HUES6 (cell line): ENCODE measurements around the gene GPD1L.

Experiments
- H3K27ac ChIP-seq: 2 replicates; pipeline ENCODE4 v1.7.0; 2013; ENCODE audit warnings: low read depth, mild to moderate bottlenecking, low read length, inconsistent platforms
- H3K27me3 ChIP-seq: 2 replicates; pipeline ENCODE4 v1.6.1; 2013; ENCODE audit warnings: low read length; ENCODE audit not compliant: control insufficient read depth, insufficient read depth
- H3K36me3 ChIP-seq: 2 replicates; pipeline ENCODE4 v1.6.1; 2013; ENCODE audit warnings: low read length; ENCODE audit not compliant: control insufficient read depth, insufficient read depth
- H3K4me1 ChIP-seq: 2 replicates; pipeline ENCODE4 v1.6.1; 2013; ENCODE audit warnings: low read length; ENCODE audit not compliant: control insufficient read depth, insufficient read depth
- H3K4me3 ChIP-seq: 2 replicates; pipeline ENCODE4 v1.5.1; 2013; ENCODE audit warnings: low read depth, low read length
- H3K9ac ChIP-seq: one replicate; pipeline ENCODE4 v1.6.1; 2013; ENCODE audit warnings: mild to moderate bottlenecking, low read length
- H3K9me3 ChIP-seq: 2 replicates; pipeline ENCODE4 v1.6.1; 2013; ENCODE audit warnings: low read depth, low read length; ENCODE audit not compliant: control insufficient read depth, insufficient read depth

The GPD1L gene

DNA sequence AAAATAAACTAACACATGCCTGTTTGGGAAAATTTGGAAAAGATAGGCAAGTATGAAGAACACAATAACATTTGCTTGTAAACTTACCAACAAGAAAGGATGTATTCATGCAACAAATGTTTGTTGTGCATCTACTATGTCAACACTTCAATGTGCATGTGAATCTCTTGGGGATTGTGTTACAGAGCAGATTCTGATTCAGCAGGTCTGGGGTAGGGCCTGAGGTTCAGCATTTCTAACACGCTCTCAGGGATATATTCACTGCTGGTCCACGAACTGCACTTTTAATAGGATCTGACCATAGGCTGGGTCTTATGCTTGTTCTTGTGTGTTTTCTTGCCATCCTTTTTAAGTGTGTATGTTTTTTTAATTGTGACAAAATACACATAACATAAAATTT is 11.8 kb downstream of the GPD1L start:
- Histone ChIP-seq H3K9ac (no peak overlapping the region), H3K27ac (no peak overlapping the region), H3K27me3 (no peaks in the 10 kb centered on the region), H3K4me1 (no peaks in the 10 kb centered on the region), H3K4me3 (no peak overlapping the region), H3K9me3 (0 out of 2 replicates have a peak, but pooled peaks cover 6% of the 10 kb centered on the region), H3K36me3 (no peaks in the 10 kb centered on the region)

DNA sequence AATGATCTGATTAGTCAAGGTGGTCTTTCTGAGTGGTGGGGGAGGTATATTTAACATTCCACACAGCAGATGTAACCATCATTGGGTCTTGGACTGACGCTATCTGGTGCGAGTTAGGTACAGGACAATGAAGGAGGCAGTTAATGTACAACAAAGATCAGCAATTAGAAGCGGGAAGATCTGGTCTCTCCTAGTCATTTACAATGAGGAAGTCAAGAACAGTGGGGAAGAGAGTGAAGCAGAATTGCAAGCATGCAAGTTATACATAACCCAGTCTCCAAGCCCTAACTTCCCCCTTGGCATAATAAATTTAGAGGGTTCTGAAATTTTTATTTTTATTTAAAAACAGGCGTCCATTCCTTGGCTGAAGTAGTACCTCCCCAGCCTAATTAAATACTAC is 14.1 kb downstream of the GPD1L start:
- Histone ChIP-seq H3K27ac (no peak overlapping the region), H3K4me1 (no peaks in the 10 kb centered on the region), H3K4me3 (no peak overlapping the region), H3K9me3 (no peaks in the 10 kb centered on the region), H3K27me3 (no peaks in the 10 kb centered on the region), H3K9ac (no peak overlapping the region), H3K36me3 (no peaks in the 10 kb centered on the region)

DNA sequence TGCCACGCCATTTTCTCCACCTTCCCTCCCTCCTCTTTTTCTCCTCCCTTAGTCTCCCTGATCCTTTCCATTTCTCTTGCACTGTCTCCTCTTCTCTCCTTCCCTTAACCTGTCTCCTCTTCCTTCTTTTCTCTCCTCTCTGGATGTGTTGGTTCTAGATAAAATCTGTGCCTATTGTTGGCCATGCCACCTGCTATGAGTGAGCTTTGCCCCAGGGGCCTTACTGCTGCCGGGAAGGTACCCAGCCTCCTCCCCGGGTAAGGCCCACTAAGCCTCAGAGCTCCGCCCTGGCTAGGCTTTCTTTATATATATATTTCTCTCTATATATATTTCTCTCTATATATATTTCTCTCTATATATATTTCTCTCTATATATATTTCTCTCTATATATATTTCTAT is 14.7 kb downstream of the GPD1L start:
- Histone ChIP-seq H3K9ac (no peak overlapping the region), H3K36me3 (no peaks in the 10 kb centered on the region), H3K9me3 (no peaks in the 10 kb centered on the region), H3K27ac (no peak overlapping the region), H3K27me3 (no peaks in the 10 kb centered on the region), H3K4me1 (no peaks in the 10 kb centered on the region), H3K4me3 (no peak overlapping the region)

DNA sequence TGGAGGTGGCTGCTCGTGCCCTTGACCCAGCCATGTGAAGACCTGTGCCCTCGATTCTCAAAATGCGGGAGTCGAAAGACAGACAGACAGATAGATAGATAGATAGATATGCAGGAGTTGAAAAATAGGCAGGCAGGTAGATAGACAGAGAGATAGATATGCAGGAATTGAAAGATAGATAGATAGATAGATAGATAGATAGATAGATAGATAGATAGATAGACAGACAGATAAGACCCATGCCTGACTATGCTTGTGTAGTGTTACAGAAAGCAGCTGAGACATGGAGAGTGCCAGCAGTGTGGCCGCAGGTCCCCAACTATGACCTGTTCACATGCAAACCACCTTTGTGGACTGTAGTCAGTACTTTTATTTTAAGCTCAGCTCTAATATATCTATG is 17.2 kb downstream of the GPD1L start:
- no peak overlapping the region for H3K4me3 ChIP-seq
- no peaks in the 10 kb centered on the region for H3K9me3 ChIP-seq
- H3K27ac ChIP-seq, result no peak overlapping the region
- no peaks in the 10 kb centered on the region for H3K4me1 ChIP-seq
- no peak overlapping the region for H3K9ac ChIP-seq
- H3K27me3 ChIP-seq, result no peaks in the 10 kb centered on the region
- H3K36me3 ChIP-seq, result no peaks in the 10 kb centered on the region

DNA sequence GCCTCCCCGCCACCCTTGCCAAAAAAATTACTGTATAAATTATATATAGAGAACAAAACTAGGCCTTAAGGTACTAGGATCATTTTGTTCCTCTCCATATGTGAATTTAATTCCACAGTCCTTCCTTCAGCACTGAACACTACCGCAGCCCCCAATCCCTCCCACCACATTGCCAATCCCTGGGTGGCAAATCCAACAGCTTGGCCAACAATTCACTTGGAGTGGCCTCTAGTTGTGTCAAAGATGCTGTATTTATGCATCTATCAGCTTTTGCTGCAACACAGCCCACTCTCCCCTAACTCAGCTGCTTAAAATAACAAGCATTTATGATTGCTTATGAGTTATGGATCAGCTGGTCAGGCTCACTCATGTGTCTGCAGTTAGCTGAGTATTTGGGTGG is 18.6 kb downstream of the GPD1L start:
- no peaks in the 10 kb centered on the region for H3K4me1 ChIP-seq
- H3K27ac ChIP-seq, result no peak overlapping the region
- no peaks in the 10 kb centered on the region for H3K27me3 ChIP-seq
- H3K4me3 ChIP-seq, result no peak overlapping the region
- no peak overlapping the region for H3K9ac ChIP-seq
- no peaks in the 10 kb centered on the region for H3K36me3 ChIP-seq
- no peaks in the 10 kb centered on the region for H3K9me3 ChIP-seq

DNA sequence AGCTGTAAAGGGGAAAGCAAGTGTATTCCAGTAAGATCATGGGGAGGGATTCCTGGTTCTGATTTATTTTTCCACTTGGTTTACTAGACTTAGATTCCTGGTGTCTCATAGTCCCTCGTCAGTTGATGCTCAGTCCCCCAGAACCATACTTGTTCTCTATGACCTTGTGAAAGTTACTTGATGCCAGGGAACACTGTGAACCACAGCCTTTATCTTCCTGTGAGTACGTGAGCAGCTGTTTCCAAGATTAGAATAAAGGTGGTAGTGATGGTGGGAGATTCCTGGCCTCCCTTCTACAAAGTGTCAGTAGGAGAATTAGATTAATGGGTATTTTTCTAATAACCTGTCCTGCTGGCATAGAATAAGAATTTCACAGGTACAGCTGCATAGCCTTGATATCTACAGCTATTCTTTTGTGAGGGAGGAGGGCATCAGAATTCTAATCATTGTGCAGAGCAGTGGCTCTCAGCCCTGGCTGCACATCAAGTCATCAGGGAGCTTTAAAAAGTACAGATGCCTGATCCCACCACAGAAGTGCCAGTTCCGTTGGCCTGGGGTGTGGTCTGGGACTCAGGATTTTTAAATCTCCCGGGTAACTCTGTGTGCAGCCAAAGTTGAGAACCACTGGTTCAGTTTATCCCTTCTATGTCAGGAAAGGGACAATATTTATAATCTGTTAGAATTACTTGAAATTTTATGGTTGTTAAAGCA is 20.0 kb downstream of the GPD1L start:
- Histone ChIP-seq H3K27ac (no peak overlapping the region), H3K36me3 (no peaks in the 10 kb centered on the region), H3K4me1 (no peaks in the 10 kb centered on the region), H3K4me3 (no peak overlapping the region), H3K27me3 (no peaks in the 10 kb centered on the region), H3K9ac (no peak overlapping the region), H3K9me3 (no peaks in the 10 kb centered on the region)

DNA sequence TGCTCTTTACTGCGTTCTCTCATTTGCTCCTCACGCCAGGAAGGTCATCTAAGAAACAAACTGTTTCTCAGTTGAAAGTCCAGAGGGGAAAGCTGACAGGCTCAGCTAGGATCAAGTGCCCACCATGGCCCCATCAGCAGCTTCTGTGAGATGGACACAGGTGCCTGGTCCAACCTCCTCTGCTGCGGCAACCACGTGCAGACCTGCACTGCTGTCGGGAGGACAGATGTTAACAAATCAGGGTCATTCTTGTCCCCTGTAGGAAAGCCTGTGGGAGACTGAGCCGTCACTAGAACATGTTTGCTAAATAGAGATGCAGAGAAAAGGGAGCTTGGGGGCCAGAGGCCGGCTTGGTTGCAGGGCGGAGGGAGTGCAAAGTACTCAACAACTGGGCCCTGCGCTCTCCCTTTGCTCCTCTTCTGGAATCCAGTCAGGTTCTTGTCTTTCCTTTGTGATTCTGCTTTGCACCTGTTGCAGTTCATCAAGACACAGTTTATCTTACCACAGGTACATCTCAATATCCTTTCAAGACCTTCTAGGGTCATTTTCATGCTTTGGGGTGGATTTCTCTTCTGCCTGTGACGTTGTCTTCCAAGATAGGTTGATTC is 20.9 kb downstream of the GPD1L start:
- H3K27me3 ChIP-seq, result no peaks in the 10 kb centered on the region
- H3K36me3 ChIP-seq, result no peaks in the 10 kb centered on the region
- H3K9me3 ChIP-seq, result no peaks in the 10 kb centered on the region
- H3K27ac ChIP-seq, result no peak overlapping the region
- H3K4me1 ChIP-seq, result no peaks in the 10 kb centered on the region
- H3K9ac ChIP-seq, result no peak overlapping the region
- no peak overlapping the region for H3K4me3 ChIP-seq

DNA sequence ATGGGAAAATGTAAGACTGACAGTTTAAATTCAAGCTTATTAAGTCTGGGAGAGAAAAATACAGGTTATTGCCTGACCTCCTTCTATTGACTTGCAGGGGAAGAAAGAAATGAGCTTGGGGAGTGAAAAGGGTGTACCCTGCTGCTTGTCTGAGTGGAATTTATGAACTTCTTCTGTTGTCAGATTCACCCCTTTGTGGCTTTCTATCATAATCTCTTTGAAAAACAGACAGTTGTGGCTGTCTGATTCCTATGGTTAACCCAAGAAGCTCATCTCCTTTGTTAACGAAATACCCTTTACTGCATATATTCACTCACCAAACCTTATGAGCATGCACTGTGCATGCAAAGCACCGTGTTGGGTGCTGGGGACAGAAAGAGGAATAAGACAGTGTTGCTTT is 22.5 kb downstream of the GPD1L start:
- H3K4me1 ChIP-seq, result no peaks in the 10 kb centered on the region
- H3K36me3 ChIP-seq, result no peaks in the 10 kb centered on the region
- H3K9ac ChIP-seq, result no peak overlapping the region
- no peaks in the 10 kb centered on the region for H3K9me3 ChIP-seq
- H3K27ac ChIP-seq, result no peak overlapping the region
- no peak overlapping the region for H3K4me3 ChIP-seq
- no peaks in the 10 kb centered on the region for H3K27me3 ChIP-seq

DNA sequence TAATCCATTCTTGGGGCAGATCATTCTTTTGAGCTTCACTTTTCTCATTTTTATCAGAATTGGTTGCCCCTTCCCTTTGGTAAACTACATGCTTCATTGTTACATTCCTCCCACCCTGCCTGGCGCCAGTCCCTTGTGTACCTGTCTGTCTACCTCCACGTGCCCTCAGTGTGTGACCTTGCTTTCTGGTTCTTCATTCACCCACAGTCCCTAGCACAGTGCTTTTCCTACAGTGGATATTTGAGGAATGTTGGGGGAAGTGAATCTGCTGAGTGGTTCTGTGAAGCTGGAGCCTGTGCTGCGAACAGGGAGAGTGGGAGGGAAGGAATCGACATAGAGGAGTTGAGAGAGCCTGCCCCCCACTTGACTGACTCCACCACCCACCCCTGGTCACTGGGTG is 23.4 kb downstream of the GPD1L start:
- no peak overlapping the region for H3K9ac ChIP-seq
- no peaks in the 10 kb centered on the region for H3K27me3 ChIP-seq
- no peaks in the 10 kb centered on the region for H3K4me1 ChIP-seq
- H3K27ac ChIP-seq, result no peak overlapping the region
- no peaks in the 10 kb centered on the region for H3K9me3 ChIP-seq
- H3K4me3 ChIP-seq, result no peak overlapping the region
- H3K36me3 ChIP-seq, result no peaks in the 10 kb centered on the region

DNA sequence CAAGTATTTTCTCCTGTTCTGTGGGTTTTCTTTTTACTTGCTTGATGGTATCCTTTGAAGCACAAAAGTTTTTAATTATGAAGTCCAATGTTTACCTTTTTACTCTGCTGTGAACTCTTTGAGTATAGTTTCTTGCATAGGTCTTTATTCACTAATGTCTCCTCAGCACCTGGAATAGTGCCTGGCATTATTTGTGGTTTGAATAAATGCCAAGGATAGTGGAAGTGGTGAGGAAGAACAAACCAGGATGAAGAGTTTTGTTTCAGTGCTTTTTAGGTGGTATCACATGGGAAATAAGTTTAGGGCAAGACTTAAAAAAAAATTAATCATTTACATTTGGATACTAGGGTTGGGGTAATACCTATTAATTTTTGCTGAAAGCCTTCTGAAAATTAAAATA is 25.7 kb downstream of the GPD1L start:
- no peaks in the 10 kb centered on the region for H3K27me3 ChIP-seq
- no peak overlapping the region for H3K27ac ChIP-seq
- H3K4me3 ChIP-seq, result no peak overlapping the region

DNA sequence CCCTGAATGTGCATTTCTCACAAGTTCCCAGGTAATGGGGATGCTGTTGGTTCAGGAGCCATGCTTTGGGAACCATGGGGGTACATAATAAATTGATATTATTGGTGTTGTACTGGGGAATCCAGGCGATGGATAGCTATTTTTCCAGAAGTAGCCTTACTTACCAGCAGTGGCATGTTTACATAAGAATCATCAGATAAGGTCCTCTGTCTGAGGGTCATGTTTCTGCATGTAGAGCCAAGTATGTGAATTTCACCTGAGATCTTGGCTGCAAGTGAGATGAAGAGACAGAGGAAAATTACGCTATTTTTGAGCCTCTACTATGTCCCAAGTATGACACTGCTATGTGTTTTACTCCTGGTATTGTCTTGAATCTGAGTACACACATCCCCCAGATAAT is 26.3 kb downstream of the GPD1L start:
- no peak overlapping the region for H3K4me3 ChIP-seq
- H3K27ac ChIP-seq, result no peak overlapping the region
- no peak overlapping the region for H3K9ac ChIP-seq
- no peaks in the 10 kb centered on the region for H3K27me3 ChIP-seq
- peaks cover 1% of the 10 kb centered on the region; the same call in 1 of the 2 replicates for H3K4me1 ChIP-seq
- H3K9me3 ChIP-seq, result no peaks in the 10 kb centered on the region
- H3K36me3 ChIP-seq, result no peaks in the 10 kb centered on the region

More for the DNA sequence above, 25.7 kb downstream of the GPD1L start:
- Histone ChIP-seq H3K4me1 (no peaks in the 10 kb centered on the region), H3K36me3 (no peaks in the 10 kb centered on the region), H3K9me3 (no peaks in the 10 kb centered on the region), H3K9ac (no peak overlapping the region)
